Right renal pelvis (tissue), 4 donors: ENCODE data around the gene PSMC6. TPM values are rescaled to one million over a fixed set of nuclear protein-coding genes. Genes with fewer than 3 reads are reported as not detected.

ENCODE experiments used
- DNase-seq, 4 donors: peaks; one replicate each; pipeline ENCODE4 v3.0.0-alpha.2; 2013; ENCODE audit warnings: low read depth in 4 of 4, low spot score in 3 of 4, missing footprints in 1 of 4
- polyA plus RNA-seq, 4 donors: library from polyadenylated mRNA; unstranded; fragments of 120-200 nt; gene quantifications; one replicate each; pipeline ENCODE4 v1.2.1, GENCODE V29; 2013; ENCODE audit not compliant: insufficient read length in 4 of 4

Gene PSMC6
- polyA plus RNA-seq, 4 donors = 120 to 156 (median 147) TPM

- no peak for DNase-seq
These were observed 69.8 kb downstream of the PSMC6 start for GRCh38 chr14:52776816-52777215.

Other genes with a start within 250 kb of the PSMC6 start
- 10 to 100 TPM; 22.0 to 25.1 (median 23.3) TPM for gene TXNDC16, start 154.7 kb upstream of the PSMC6 start, polyA plus RNA-seq
- 1 to 10 TPM; 6.7 to 9.7 (median 8.0) TPM for gene GPR137C, start 154.4 kb upstream of the PSMC6 start, polyA plus RNA-seq
- gene ERO1A, start 11.6 kb upstream of the PSMC6 start, polyA plus RNA-seq = 10 to 100 TPM; 25.7 to 34.4 (median 27.8) TPM
- 10 to 100 TPM; 14.9 to 20.9 (median 18.2) TPM for gene STYX, start 23.0 kb downstream of the PSMC6 start, polyA plus RNA-seq
- 10 to 100 TPM; 31.1 to 35.5 (median 34.4) TPM for gene GNPNAT1, start 84.4 kb downstream of the PSMC6 start, polyA plus RNA-seq
- gene FERMT2, start 243.8 kb downstream of the PSMC6 start, polyA plus RNA-seq = 100 to 1,000 TPM; 161 to 197 (median 189) TPM